NB4 (cell line): ENCODE data around the gene NIFK.
"Not testable (repeated sequence)": the region's sequence is repeated elsewhere in the genome, so short reads cannot be mapped to it uniquely, and the experiment has no call there.

Experiments
- DNase-seq: peaks from one replicate; pipeline ENCODE4 v3.0.0; 2010; ENCODE audit warnings: low read depth
- H3K4me3 ChIP-seq: one replicate; pipeline ENCODE4 v1.5.1; 2011; ENCODE audit warnings: mild to moderate bottlenecking, low read depth, low read length, moderate library complexity
- CTCF ChIP-seq: IDR thresholded peaks from one replicate; pipeline ENCODE4 v1.5.1; 2012; ENCODE audit warnings: low read depth, low read length
- MAX ChIP-seq: IDR thresholded peaks from 2 replicates; pipeline ENCODE4 v1.6.1; 2011; ENCODE audit warnings: low read depth, low read length
- MYC ChIP-seq: IDR thresholded peaks from 2 replicates; pipeline ENCODE4 v1.6.1; 2011; ENCODE audit warnings: low read depth, low read length
- POLR2A ChIP-seq: IDR thresholded peaks from 2 replicates; pipeline ENCODE4 v1.6.1; 2011; ENCODE audit warnings: mild to moderate bottlenecking; ENCODE audit not compliant: insufficient read length; ENCODE audit errors: extremely low read depth

The NIFK gene

GRCh38 chr2:121695171-121695451, 41.6 kb downstream of the NIFK start:
- TF ChIP-seq CTCF (no peak), MAX (no peak), POLR2A (no peak), MYC (no peak)
- H3K4me3 ChIP-seq: no peak overlapping the region
- DNase-seq: no peak

- no peak overlapping the region for H3K4me3 ChIP-seq
- DNase-seq: no peak
- TF ChIP-seq CTCF: no peak
- no peak for TF ChIP-seq MYC
- no peak for TF ChIP-seq POLR2A
- TF ChIP-seq MAX: no peak
Measured at GRCh38 chr2:121694398-121695170, 42.1 kb downstream of the NIFK start.

GRCh38 chr2:121690572-121690971, 46.1 kb downstream of the NIFK start:
- H3K4me3 ChIP-seq, DNase-seq: not testable (repeated sequence)

- TF ChIP-seq MYC (no peak), CTCF (no peak), POLR2A (no peak), MAX (no peak)
- DNase-seq: peak; percentile 25
- no peak overlapping the region for H3K4me3 ChIP-seq
Measured at GRCh38 chr2:121690095-121690494, 46.6 kb downstream of the NIFK start.

- TF ChIP-seq MYC (no peak), MAX (no peak)
- H3K4me3 ChIP-seq: no peak overlapping the region
- DNase-seq: peak; percentile 22
Measured at GRCh38 chr2:121689356-121689755, 47.3 kb downstream of the NIFK start.

- no peak for DNase-seq
- TF ChIP-seq POLR2A (no peak), CTCF (no peak), MYC (no peak), MAX (no peak)
- no peak overlapping the region for H3K4me3 ChIP-seq
Measured at GRCh38 chr2:121688820-121689219, 47.9 kb downstream of the NIFK start.

- DNase-seq: no peak
- TF ChIP-seq POLR2A (no peak), MAX (no peak), CTCF (no peak), MYC (no peak)
- no peak overlapping the region for H3K4me3 ChIP-seq
Measured at GRCh38 chr2:121686902-121687301, 49.8 kb downstream of the NIFK start.
